ENCODE measurements around the gene SND1.

DNA sequence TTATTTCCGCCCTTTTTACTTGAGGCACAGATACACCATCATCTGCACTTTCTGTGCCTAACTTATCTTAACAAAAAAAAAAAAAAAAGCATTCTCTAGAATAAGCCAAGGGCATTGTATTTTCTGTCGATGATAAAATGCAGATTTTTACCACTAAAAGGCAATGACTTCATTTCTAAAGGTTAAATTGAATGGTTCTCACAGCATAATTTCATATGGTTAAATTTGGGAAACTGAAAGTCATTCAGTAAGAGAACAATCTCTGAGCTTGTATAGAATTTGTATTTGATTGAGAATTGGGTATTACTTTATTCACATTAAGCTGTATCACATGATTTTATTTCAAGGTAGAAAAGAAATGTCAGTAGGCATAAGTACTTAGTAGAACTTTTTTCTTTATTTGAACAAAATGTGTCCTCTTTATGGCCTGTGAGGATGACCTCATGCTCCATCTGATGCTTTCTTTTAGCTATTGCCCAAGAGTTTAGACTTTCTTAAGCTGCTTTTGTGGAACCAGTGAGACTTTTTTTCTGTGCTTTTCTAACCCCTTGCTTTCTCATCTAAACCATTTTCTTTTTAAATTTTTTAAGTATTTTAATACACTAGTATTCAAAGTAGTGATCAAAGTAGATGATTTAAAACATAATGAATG, 268.9 kb downstream of the SND1 start:
- TF ChIP-seq, protein P1, sequence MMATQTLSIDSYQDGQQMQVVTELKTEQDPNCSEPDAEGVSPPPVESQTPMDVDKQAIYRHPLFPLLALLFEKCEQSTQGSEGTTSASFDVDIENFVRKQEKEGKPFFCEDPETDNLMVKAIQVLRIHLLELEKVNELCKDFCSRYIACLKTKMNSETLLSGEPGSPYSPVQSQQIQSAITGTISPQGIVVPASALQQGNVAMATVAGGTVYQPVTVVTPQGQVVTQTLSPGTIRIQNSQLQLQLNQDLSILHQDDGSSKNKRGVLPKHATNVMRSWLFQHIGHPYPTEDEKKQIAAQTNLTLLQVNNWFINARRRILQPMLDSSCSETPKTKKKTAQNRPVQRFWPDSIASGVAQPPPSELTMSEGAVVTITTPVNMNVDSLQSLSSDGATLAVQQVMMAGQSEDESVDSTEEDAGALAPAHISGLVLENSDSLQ (IDR thresholded peaks at IDR 0.05): no peak
- TF ChIP-seq FOXM1 (IDR thresholded peaks at IDR 0.05; ENCODE audit: borderline replicate concordance) (no peak), ZNF384 (IDR thresholded peaks at IDR 0.05) (no peak), SUZ12 (IDR thresholded peaks at IDR 0.05) (no peak), SP1 (IDR thresholded peaks at IDR 0.05) (no peak), BHLHE40 (IDR thresholded peaks at IDR 0.05; ENCODE audit: borderline replicate concordance) (no peak), ELF4 (IDR thresholded peaks at IDR 0.05) (no peak), TARDBP (IDR thresholded peaks at IDR 0.05) (no peak), L3MBTL2 (conservative IDR thresholded peaks at IDR 0.05) (no peak), FOXA1 (IDR thresholded peaks at IDR 0.05) (no peak), NFRKB (IDR thresholded peaks at IDR 0.05) (no peak), FOXK2 (IDR thresholded peaks at IDR 0.05) (no peak), ARNT (IDR thresholded peaks at IDR 0.05) (no peak), CTBP1 (IDR thresholded peaks at IDR 0.05; ENCODE audit: borderline replicate concordance) (no peak)
